A549 (cell line): Measurements from ENCODE around the gene POTEJ.
"Not testable (repeated sequence)": the region's sequence is repeated elsewhere in the genome, so short reads cannot be mapped to it uniquely, and the experiment has no call there.

Experiments used
- CEBPB ChIP-seq, 2 experiments: fragments of >200 bp in 1 of 2; sonication (Bioruptor Twin) in 1 of 2; formaldehyde crosslinking in 1 of 2; IDR thresholded peaks; 2 replicates each; pipeline ENCODE4 v1.6.1; 2012 to 2016
- CTCF ChIP-seq: fragments of >200 bp; sonication (Bioruptor Twin); formaldehyde crosslinking; IDR thresholded peaks from 3 replicates; pipeline ENCODE4 v1.5.1; 2016
- ESRRA ChIP-seq: fragments of 150-350 bp; IDR thresholded peaks from 2 replicates; pipeline ENCODE4 v1.6.1; 2014; ENCODE audit warnings: mild to moderate bottlenecking, low read length, borderline replicate concordance
- KDM5A ChIP-seq: fragments of 200-600 bp; sonication (generic); IDR thresholded peaks from 2 replicates; pipeline ENCODE4 v1.6.1; 2016; ENCODE audit warnings: antibody characterized with exemption, mild to moderate bottlenecking
- MAX ChIP-seq: IDR thresholded peaks from 2 replicates; pipeline ENCODE4 v1.6.1; 2012
- NPAS2 ChIP-seq: fragments of 250-450 bp; sonication (Bioruptor Pico); IDR thresholded peaks from 2 replicates; pipeline ENCODE4 v1.8.0; 2022; ENCODE audit warnings: mild to moderate bottlenecking, moderate library complexity, borderline replicate concordance
- NR3C1 ChIP-seq: fragments of >200 bp; sonication (Bioruptor Twin); formaldehyde crosslinking; IDR thresholded peaks from 3 replicates; pipeline ENCODE4 v1.6.1; 2017
- RCOR1 ChIP-seq: fragments of 150-350 bp; IDR thresholded peaks from 2 replicates; pipeline ENCODE4 v1.6.1; 2014; ENCODE audit warnings: antibody characterized with exemption, low read length, low read depth
- REST ChIP-seq: fragments of 200-600 bp; sonication (generic); IDR thresholded peaks from 2 replicates; pipeline ENCODE4 v1.6.1; 2016; ENCODE audit warnings: antibody characterized with exemption, mild to moderate bottlenecking, moderate library complexity
- TP53 ChIP-seq: fragments of 250-450 bp; sonication (Bioruptor Pico); IDR thresholded peaks from 2 replicates; pipeline ENCODE4 v1.5.0; 2021; ENCODE audit warnings: mild to moderate bottlenecking, moderate library complexity

- TF ChIP-seq MAX; CTCF; REST; TP53 (CRISPR knock-in tag); KDM5A; ESRRA; CEBPB (IDR thresholded peaks at IDR 0.05); RCOR1; NR3C1; NPAS2 (CRISPR knock-in tag): not testable (repeated sequence)
Measured at GRCh38 chr2:130577559-130577958, 33.7 kb upstream of the POTEJ start.
